ENCODE results near the gene PAPPA2.
A peak's percentile ranks its signal among the peaks of the same experiment; 100 is the strongest.

Gene PAPPA2

DNA sequence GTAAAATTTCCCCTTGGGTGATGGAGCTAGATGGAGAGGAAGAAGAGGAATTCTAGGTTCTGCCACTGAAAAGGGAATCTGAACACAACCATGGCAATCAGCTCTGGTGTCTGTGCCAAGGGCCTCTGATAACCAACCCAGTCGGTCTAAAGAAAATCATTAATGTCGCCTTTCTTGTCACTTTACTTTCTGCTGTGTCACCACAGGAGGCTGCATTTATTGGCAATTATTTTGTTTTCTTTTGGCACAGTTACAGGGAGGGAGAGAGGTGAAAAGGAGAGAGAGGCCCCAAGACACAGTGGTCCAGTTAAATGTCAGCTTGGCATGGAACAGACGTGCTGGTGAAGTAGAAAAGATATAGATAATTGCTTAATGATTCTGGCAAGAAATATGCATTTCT, 414.6 kb downstream of the PAPPA2 start:
- DNase-seq = no peak

DNA sequence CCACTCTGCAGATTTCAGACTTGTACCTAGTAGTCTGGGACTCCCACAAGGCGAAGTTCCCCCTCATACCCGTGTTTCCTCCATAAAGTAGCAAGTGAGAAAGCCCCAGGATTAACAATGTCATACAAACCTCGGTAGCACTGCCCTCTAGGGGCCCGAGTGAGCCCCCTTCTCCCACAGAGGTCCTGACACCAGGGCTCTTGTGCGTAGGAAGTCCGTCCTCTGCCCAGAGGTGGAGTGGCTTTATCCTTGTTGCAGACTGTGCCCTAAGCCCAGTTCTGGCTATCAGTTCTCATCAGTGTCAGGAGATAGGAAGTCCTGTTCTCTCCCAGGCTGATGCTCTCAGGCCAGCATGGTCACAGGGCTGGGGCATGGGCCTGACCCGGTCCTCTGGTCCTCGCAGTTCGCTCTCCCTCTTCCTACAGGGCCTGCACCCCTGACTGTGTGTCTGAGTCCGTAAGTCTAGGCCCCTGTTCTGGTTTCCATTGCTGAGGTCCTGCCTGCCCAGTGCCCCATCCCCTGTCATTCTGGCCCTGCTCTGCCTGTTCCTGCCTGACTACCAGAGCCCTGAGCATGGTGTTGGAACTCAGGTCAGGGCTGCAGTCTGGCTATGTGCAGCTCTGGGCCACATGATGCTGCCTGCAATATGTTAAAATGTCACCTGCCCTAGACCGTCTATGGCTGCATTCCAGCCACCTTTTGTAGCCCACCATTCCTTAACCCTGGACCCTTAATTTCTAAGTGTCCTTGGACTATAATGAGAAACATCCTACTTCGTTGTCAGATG, 416.0 kb downstream of the PAPPA2 start:
- no peak for DNase-seq

DNA sequence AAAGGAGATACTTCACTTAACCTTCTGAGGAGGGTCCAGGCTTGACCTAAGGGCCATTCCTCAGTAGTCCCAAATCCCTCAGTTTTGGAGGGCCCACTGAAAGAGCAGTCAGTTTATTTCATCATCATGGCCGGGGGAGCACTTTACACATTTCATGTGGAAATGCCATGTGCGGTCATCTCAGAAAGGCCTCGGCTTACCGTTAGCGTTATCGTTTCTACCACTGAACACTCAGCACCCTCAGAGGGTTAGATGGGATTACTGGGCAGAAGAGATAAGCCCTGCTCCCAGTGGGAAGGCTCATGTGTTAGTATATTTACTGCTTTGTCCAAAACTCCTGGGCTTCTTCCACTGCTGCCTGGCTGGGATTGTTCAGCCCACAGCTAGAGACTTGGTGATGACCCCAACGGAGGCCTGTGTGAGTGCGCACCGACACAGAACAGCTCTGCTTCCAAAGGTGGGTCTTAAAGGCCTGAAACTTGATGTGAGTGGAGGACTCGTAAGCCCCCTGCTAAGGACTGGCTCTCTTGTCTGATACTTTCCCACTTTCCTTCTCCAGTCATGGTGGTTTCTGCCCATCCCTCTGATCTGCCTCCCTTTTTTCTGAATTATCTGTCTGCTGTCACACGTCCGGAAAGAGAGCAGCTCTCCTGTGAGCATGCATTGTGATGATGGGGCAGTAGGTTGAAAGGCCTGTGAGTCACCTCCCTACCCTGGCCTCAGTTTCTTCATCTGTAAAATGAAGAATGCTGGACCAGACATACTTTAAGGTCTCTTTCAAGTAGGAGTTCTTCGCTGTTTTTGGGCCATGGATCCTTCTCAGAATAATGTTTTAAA, 417.0 kb downstream of the PAPPA2 start:
- no peak for DNase-seq

DNA sequence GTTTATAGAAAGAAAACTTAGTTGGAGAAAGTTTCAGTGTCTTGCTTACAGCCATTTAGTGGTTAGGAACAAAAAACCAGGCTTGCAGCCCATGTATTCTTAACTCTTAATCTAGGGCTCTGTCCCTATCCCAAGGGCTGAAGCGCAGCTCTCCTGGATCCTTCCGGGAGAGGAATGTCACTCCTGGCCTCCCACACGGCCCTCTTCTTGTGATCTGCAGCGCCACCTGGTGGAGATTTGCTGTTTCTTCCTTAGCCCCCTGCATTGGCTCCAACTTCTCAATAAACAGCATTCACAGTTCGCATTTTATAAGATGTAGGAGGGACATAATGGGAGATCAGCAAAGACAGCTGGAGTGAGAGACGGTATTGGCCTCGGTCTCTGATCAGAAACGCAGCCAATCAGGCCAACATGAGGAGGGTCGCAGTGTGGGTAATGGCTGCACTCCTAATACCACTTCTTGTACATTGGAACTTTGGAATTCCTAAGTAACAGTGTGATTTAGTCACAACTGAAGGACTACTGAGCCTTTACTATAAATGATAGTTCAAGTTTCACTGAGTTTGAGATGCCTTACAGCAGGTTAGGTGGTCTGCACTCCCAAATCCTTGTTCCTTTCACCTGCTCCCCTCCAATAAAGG, 418.1 kb downstream of the PAPPA2 start:
- DNase-seq = peak; percentile 21

DNA sequence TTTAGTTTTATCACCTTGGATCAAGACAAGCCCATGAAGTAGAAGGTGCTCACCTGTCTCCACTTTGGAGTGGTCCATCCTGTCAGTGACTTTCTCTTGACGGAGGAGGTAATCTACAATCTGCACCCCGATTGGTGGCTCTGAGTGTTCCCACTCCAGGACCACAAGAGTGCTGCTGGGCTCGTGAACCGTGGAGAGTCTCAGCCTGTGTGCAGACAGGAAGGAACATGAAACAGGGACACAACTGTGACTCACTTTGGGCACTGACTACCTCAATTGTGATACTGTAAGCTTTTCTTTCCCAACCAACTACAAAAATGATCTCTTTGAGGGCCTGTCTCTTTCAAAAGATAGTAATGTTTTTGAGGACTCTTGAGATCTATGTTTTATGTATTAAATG, 421.3 kb downstream of the PAPPA2 start:
- no peak for DNase-seq

DNA sequence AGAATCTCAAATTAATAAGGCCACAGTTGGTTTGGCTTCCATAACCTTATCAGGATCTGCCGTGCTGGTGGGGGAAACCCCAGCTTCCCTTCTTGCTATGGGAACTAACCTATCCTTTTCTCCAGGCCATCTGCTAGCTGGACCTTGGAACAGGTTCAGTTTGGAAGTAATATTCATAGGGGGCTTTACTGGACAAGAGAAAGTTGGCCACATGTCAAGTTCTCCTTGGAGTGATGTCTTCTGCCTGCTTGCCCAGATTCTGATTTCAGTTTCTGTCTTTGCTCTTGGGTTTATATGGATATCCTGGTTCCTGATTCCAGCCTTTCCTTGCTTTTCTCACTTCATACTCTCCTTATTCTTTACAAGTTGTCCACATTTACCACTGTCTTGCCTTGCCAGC, 421.9 kb downstream of the PAPPA2 start:
- DNase-seq = no peak

DNA sequence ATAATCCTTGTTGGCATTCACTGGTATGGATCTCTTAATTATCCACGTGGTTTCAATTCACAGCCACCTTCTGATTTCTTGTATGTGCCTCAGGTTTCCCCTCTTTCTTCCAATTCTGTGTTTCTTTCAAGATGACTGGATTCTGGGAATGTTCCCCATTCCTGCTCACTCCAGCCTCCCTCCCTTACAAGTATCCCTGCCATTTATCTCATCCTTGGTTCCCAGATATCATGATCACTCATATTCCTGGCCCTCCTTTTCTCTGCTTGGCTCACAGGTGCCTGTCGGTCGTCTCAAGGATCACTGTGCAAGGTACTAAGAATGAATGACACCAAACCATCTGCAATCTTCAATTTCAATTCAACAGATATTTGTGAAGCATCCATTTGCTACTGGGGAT, 422.4 kb downstream of the PAPPA2 start:
- DNase-seq = no peak

DNA sequence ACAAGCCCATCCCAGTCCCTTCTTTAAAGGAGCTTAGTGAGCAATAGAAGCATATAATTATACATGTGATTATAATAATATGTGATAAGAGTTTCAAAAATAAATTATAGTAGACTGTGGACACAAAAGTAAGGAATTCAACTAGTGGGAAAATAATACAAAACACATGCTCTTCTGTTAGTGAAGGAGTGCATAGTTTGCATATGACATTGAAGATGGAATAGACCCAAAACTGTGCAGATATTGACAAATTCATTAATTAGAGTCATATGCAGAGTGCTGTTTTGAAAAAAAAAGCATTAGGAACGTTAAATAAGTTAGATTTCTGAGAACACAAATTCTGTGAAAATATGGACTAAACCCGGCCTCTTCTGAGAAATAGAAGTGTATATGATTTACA, 422.8 kb downstream of the PAPPA2 start:
- DNase-seq = no peak

DNA sequence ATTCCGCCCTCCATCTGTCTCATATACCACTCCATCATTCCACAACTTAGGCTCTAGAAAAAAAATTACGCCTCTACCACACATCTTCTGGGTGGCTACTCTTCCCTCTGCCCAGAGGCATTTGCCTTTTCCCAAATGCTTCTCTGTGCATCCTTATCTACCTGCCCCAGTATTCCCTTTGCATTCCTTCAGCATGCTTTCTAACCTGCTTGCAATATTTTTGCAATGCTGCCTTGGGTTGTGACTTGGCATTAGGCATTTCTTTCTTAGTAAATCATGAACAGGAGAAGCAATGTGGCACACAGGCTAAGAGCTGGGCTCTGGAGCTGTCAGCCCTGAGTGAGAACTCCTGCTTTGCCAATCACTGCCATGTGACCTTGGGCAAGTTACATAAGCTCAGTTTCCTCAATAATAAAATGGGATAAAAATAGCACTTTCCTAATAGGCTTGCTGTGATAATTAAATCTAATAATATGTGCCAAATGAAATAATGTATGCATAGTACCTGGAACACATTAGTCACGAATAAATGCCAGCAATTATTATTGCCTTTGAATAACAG, 425.6 kb downstream of the PAPPA2 start:
- no peak for DNase-seq

DNA sequence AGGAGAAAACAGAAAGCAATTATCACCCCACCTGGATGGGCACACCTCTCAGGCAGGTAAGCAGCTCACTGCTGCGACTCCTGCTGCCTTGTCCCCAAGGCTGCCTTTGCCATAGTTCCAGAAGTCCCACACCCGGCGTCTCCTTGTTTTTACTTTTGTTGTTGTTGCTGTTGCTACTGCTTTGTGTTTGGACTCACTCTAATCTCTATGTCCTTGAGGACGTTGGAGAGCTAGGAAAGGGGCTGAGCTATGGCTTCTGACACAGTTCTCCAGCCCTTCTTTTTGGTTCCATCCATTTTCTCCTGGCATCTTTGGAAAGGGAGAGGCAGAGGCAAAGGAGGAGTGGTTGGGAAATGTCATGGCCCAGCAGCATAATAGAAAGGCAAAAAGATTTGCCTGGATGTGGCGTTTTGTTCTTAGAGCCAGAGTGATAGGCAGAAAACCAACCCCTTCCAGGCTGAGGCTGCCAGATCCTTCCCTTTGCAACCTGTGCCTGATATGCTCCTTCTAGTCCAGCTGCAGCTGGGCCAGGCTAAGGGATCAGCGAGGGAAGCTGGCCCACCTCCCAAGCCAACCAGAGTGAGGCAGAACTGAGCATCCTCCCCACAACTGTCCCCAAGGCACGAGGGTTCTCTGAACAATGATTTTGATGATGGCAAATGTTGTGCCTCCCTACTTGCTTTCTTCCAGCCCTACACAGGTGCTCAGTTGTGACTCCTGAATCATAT, 430.8 kb downstream of the PAPPA2 start:
- DNase-seq = no peak

DNA sequence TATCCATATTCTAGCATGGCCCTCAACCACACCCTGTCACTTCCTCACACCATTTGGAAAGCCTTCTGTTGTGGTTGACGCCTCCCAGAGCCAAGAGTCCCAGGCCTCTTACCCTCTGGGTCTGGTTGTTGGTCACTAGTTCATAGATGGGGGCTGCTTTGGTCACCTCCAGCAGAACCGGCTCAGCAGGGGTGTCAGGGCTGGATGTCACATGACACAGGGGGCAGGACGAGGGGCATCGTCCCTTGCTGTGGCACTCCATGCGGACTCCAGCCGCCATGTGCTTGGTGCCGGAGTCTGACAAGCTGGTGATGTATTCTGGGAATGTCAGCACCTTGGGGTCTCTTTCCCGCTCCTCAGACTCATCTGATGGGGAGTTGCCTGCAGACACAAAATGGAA, 431.5 kb downstream of the PAPPA2 start:
- DNase-seq = no peak
